Measurements from ENCODE around the gene ZNF462. TPM values are rescaled to one million over a fixed set of nuclear protein-coding genes. Genes with fewer than 3 reads are reported as not detected.

ZNF462 gene
- total and polyA plus RNA-seq, 4 donors, result 0.35 to 2.1 (median 1.4) TPM

DNA sequence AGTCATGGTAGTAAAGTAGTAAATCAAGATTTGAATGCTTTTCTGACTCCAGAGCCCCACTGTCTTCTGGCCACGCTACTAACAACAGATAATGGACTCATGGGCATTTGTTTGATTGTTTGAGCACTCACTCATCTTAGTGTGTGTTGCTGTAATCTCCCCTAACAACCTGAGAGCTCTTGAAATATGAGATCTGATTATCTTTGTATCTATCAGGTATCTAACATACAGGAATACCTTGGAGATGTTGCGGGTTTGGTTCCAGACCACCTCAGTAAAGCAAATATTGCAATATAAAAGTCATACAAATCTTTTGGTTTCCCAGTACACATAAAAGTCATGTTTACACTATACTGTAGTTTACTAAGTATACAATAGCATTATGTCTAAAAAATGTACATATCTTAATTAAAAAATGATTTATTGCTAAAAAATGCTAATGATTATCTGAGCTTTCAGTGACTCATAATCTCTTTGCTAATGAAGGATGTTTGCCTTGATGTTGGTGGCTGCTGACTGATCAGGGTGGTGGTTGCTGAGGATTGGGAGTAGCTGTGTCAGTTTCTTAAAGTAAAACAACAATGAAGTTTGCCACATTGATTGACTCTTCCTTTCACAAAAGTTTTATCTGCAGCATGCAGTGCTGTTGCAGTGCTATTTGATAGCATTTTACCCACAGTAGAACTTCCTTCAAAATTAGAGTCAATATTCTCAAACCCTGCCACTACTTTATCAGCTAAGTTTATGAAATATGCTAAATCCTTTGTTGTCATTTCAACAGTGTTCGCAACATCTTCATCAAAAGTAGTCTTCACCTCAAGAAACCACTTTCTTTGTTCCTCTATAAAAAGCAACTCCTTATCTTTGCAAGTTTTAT lies 92.2 kb downstream of the ZNF462 start:
- no peak overlapping the region for H3K9ac ChIP-seq (ENCODE audit: low read depth in 1 of 2, low read length in 2 of 2)
- 90% methylated on average over 3 of the region's 3 CpGs for WGBS
- DNase-seq (ENCODE audit: low spot score), result no peak
- no peaks in the 10 kb centered on the region for H3K9me3 ChIP-seq (ENCODE audit: control insufficient read depth in 4 of 4, low read length in 3 of 4)
- no peak overlapping the region for H3K4me3 ChIP-seq (ENCODE audit: low read depth in 1 of 3, low read length in 3 of 3)
- no peak overlapping the region for H3K27ac ChIP-seq (ENCODE audit: low read depth in 1 of 2, low read length in 2 of 2)
- TF ChIP-seq, protein P1, sequence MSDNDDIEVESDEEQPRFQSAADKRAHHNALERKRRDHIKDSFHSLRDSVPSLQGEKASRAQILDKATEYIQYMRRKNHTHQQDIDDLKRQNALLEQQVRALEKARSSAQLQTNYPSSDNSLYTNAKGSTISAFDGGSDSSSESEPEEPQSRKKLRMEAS (IDR thresholded peaks at IDR 0.05), result no peak
- TF ChIP-seq HNF4G (IDR thresholded peaks at IDR 0.05) (no peak), FOXA1 (IDR thresholded peaks at IDR 0.05) (no peak), FOXA2 (IDR thresholded peaks at IDR 0.05) (no peak), TAF1 (conservative IDR thresholded peaks at IDR 0.05) (no peak), RAD21 (IDR thresholded peaks at IDR 0.05) (no peak), JUND (IDR thresholded peaks at IDR 0.05) (no peak), YY1 (IDR thresholded peaks at IDR 0.05) (no peak), SP1 (IDR thresholded peaks at IDR 0.05) (no peak), GABPA (IDR thresholded peaks at IDR 0.05 in 1 of 2, conservative IDR thresholded peaks at IDR 0.05 in 1 of 2) (no peak), EGR1 (IDR thresholded peaks at IDR 0.05; ENCODE audit: low read depth in 2 of 2) (no peak), HNF4A (conservative IDR thresholded peaks at IDR 0.05) (no peak)
- TF ChIP-seq, protein P2, sequence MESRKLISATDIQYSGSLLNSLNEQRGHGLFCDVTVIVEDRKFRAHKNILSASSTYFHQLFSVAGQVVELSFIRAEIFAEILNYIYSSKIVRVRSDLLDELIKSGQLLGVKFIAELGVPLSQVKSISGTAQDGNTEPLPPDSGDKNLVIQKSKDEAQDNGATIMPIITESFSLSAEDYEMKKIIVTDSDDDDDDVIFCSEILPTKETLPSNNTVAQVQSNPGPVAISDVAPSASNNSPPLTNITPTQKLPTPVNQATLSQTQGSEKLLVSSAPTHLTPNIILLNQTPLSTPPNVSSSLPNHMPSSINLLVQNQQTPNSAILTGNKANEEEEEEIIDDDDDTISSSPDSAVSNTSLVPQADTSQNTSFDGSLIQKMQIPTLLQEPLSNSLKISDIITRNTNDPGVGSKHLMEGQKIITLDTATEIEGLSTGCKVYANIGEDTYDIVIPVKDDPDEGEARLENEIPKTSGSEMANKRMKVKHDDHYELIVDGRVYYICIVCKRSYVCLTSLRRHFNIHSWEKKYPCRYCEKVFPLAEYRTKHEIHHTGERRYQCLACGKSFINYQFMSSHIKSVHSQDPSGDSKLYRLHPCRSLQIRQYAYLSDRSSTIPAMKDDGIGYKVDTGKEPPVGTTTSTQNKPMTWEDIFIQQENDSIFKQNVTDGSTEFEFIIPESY (IDR thresholded peaks at IDR 0.05), result no peak
- TF ChIP-seq, protein P3, sequence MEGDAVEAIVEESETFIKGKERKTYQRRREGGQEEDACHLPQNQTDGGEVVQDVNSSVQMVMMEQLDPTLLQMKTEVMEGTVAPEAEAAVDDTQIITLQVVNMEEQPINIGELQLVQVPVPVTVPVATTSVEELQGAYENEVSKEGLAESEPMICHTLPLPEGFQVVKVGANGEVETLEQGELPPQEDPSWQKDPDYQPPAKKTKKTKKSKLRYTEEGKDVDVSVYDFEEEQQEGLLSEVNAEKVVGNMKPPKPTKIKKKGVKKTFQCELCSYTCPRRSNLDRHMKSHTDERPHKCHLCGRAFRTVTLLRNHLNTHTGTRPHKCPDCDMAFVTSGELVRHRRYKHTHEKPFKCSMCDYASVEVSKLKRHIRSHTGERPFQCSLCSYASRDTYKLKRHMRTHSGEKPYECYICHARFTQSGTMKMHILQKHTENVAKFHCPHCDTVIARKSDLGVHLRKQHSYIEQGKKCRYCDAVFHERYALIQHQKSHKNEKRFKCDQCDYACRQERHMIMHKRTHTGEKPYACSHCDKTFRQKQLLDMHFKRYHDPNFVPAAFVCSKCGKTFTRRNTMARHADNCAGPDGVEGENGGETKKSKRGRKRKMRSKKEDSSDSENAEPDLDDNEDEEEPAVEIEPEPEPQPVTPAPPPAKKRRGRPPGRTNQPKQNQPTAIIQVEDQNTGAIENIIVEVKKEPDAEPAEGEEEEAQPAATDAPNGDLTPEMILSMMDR (IDR thresholded peaks at IDR 0.05; ENCODE audit: low read depth, low read length, missing input control), result no peak
- H3K27me3 ChIP-seq (ENCODE audit: control insufficient read depth in 4 of 4, insufficient read depth in 4 of 4, low read length in 3 of 4), result peaks cover 0 to 3% (median 0%) of the 10 kb centered on the region in 4 donors
- no peaks in the 10 kb centered on the region for H3K36me3 ChIP-seq (ENCODE audit: control insufficient read depth in 4 of 4, insufficient read depth in 3 of 4, low read depth in 1 of 4, low read length in 3 of 4)
- H3K4me1 ChIP-seq (ENCODE audit: control insufficient read depth in 4 of 4, insufficient read depth in 4 of 4, low read length in 3 of 4), result no peaks in the 10 kb centered on the region

DNA sequence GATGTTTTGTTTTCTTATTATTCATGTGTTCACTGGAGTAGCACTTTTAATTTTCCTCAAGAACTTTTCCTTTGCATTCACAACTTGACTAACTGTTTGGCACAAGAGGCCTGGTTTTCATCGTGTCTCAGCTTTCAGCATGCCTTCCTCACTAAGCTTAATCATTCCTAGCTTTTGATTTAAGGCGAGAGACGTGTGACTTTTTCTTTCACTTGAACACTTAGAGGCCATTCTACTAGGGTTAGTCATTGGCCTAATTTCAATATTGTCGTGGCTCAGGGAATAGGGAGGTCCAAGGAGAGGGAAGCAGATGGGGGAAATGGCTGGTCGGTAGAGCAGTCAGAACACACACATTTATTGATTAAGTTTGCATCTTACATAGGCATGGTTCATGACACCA lies 94.0 kb downstream of the ZNF462 start:
- Histone ChIP-seq H3K9me3 (ENCODE audit: control insufficient read depth in 4 of 4, low read length in 3 of 4) (no peaks in the 10 kb centered on the region), H3K4me1 (ENCODE audit: control insufficient read depth in 4 of 4, insufficient read depth in 4 of 4, low read length in 3 of 4) (no peaks in the 10 kb centered on the region), H3K36me3 (ENCODE audit: control insufficient read depth in 4 of 4, insufficient read depth in 3 of 4, low read depth in 1 of 4, low read length in 3 of 4) (no peaks in the 10 kb centered on the region), H3K27ac (ENCODE audit: low read depth in 1 of 2, low read length in 2 of 2) (no peak overlapping the region), H3K4me3 (ENCODE audit: low read depth in 1 of 3, low read length in 3 of 3) (no peak overlapping the region), H3K27me3 (ENCODE audit: control insufficient read depth in 4 of 4, insufficient read depth in 4 of 4, low read length in 3 of 4) (peaks cover 0 to 3% (median 0%) of the 10 kb centered on the region in 4 donors), H3K9ac (ENCODE audit: low read depth in 1 of 2, low read length in 2 of 2) (no peak overlapping the region)
- TF ChIP-seq HNF4A (conservative IDR thresholded peaks at IDR 0.05) (no peak), FOXA2 (IDR thresholded peaks at IDR 0.05) (no peak)
- no peak for DNase-seq (ENCODE audit: low spot score)
- WGBS, result 84% methylated on average over 5 of the region's 5 CpGs

Data from liver (tissue), 9 donors.